ENCODE data around the gene WNT3.

Gene WNT3

DNA sequence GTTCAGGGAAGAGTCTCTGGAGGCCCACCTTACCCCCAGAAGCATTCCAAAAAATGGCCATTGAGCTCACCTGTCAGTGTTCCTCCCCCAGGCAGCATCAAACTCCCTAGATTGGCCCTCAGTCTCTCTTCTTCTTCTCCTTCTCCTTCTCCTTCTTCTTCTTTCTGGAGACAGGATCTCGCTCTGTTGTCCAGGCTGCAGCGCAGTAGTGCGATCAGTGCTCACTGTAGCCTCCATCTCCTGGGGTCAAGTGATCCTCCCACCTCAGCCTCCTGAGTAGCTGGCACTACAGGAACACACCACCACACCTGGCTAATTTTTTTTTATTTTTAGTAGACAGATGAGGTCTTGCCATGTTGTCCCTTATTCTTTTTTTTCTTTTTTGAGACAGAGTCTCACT, 16.4 kb upstream of the WNT3 start:
- DNase-seq = no peak

DNA sequence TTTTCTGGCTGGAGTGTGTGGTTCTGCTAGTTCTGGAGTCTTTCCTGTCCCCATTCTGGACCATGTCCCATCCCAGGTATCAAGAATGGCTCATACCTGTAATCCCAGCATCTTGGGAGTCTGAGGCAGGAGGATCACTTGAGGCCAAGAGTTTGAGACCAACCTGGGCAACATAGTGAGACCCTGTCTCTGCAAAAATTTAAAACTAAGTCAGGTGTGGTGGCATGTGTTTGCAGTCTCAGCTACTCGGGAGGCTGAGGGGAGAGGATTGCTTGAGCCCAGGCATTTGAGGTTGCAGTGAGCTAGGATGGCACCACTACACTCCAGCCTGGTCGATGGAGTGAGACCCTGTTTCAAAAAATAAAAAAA, 15.3 kb upstream of the WNT3 start:
- no peak for DNase-seq

DNA sequence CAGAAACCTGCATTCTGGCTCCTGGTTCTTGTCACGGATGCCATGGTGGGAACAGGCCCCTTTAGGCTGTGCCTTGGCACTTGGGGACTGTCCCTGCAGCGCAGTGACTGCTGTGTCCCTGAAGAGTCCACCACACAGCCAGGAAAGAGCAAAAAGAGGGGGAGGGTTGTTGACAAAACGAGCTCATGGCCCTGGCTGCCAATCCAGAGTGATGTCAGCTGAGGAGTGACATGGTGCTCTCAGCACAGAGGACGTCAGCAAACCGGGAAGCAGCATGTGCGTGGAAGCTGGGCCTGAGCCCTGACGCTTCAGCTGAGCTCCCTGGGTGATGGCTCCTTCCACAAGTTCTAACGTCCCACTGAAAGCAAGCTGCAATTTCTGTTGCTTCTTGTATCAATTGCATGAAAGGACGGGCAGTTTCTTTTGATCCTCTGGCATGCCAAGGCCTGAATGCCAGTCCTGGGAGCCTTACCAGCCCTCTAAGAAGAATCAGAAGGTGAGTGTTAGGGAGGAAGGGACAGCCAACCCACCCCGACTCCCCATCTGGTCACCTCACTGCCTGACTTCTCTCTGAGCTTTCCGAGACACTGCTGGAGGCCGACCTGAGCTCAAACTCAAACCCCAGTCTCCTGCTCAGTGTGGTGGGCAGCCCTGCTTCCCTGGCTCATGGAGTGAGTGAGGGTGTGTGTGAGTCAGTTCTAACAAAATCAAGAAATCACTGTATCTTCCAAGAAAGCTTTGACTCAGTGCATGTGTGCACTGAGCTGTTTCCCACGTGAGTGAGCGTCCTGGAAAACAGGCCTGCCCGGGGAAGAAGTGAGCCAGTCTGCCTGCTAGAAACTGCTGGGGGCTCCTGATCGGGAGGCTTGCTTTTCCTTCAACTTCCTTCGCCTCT, 14.7 kb upstream of the WNT3 start:
- no peak for DNase-seq

DNA sequence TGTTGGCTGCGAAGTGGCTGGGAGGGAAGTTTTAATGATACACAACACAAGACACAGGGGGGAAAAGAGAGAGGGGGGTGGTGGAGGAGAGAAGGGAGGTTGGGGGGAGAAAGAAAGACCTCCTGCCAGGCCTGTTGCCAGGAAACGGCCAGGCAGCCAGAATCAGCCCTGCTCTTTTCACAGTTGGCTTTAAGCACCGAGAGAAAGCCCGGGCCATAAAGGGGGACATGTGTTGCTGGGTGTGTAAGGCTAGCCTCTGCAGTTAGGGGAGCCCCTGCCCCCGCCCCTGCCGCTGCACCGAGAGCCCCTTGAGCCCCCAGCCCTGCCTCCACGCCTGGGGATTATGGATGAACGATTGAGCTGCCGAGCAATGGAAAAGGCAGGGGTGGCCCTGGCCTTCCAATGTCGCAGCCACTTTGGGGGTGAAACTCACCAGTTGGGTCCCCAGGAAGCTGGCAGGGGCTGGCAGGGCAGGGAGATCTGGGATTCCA, 13.9 kb upstream of the WNT3 start:
- no peak for DNase-seq

DNA sequence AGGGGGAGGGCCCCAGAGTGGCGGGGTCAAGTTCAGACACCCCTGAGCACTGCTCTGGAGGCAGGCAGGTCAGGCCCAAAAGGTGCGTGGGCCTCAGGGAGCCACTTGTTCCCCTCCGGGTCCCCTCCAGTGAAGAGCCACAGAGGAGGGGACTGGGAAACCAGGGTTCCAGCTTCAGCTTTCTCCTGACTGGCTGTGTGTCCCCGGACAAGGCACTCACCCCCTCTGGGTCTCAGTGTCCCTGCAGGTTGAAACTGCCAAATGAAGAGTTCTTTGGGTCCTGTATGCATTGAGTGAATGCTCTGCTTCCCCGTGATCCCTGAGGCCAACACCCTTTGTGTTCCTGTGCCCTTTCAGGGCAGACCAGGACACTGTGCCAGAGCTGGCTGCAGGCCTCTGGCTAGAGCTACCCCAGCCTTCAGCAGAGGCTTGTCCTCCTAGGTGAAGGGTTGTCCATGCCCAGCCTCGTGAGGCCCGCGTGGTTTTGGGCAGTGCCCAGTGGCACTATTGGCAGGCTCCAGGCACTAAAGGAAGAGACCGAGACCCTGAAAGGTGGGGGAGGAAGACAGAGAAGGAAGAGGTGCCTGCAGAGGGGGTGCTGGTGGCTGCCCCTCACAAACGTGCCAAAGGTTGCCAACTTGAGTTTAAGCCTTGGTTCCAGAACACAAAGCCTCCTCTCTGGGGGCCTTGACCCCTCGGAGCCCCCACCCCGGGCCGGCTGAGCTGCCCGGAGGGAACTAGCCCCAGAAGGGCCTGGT, 13.3 kb upstream of the WNT3 start:
- no peak for DNase-seq

DNA sequence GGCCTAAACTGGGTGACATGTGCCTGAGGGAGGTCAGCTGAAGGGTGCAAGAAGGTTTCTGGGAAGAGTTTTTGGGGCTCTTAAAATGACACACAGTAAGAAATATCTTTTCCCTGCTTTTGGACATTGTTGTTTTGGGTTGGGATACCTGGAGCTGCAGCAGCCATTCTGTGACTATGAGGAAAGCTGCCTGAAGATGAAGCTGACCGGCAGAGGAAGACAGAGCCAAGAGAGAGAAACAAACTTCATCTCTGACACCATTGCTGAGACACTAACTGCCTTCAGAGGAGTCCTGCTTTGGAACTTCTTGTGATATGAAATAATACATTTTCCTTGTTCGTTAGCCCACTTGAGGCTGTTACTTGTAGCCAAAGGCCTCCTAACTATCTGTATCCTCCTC, 8.8 kb upstream of the WNT3 start:
- DNase-seq = no peak

DNA sequence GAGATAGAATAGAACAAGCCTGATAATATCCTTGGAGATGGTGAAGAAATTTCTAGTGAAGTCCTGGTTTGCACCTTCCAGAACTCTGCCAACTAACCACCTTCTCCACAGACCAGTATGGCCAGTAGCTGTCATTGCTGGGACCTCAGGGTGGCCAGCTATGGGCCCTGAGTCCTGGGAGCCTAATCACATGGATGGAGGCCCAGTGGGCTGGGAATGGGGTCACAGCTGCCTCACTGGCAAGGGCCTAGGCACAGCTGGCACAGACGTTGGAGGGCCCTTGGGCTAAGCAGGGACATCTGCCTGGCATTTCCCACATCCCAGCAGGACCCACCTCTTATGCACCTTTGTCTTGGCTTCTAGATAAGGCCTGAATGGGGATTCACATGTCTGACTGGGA, 7.6 kb upstream of the WNT3 start:
- DNase-seq = no peak

DNA sequence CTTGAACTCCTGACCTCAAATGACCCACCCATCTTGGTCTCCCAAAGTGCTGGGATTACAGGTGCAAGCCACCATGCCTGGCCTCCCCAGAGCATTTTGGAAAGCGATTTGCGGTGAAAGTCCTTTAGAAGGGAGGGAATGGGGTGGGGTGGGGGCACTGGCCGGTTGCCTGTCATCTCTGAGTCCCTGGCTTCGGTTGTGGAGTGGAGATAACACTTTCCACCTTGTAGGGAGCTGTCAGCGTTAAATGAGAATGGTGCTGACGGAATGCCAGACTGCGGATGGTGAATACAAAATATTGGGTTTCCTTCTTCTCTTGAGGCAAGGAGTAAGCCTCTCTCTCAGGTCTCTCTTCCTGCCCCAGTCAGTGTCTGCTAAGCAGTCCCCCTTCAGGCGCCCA, 5.2 kb upstream of the WNT3 start:
- DNase-seq = no peak

DNA sequence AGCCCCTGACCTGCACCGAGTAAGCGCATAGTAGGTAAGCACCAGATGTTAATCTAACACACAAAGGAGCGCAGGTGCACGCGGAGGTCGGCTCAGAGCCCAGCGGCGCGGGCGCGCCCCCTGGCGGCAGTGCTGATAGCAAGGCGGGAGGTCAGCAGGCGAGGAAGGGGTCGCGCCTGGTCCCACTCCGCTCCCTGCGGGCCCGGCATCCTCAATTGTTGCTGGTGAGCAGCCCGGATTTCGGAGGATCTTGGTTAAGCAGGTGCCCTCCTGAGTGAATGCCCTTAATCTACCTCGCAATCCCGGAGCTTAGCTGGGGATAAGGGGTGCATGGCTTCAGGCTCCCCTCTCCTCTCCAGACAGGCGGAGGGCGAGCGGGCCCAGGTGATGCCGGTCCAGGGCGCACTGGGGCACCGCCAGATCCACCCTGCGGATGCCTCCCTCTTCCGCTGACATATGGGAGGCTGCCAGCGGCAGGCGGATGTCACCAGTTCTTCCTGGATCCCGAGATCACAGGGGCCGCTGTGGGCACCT, 4.0 kb upstream of the WNT3 start:
- peak; percentile 51 for DNase-seq

DNA sequence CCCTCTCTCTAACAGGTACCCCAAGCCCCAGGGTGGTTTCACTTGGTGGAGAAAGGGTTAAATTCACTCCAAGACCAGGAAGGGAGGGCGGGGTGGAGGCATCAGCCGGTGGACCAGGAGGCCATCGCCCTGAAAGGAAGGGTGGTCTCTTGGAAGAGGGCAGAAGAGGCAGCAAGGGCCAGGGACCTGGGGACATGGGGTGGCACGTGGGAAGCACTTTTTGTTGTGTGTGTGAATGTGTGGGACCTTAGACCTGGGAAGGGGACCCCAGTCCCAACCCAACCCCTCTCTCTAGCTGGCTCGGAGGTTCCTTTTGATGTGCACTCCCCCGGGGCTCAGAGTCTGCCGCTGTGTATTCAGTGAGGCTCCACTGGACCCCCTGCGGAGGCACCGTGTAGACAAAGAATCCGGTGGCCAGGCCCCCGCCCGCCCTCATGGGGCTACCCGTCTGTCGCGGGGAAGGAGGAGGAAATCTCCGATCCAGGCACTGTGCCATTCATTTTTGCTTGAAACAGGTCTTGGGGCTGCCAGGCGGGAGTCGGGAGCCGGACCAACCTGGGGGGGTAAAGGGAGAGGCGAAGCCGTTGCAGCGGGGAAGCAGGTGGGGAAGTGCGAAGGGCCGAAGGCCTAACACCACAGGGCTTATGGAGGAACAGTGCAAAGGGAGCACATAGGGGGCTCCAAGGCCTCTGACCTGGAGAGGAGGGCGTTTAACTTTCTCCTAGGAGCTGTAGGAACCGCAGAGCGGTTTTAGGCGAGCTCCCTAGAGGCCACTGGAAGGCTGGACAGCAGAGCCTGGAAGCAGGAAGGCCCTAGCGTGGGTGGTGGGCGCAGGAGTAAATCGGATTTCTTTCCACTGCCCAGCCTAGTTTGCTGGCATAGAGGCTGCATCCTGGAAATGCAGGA, 3.2 kb upstream of the WNT3 start:
- DNase-seq = no peak

DNA sequence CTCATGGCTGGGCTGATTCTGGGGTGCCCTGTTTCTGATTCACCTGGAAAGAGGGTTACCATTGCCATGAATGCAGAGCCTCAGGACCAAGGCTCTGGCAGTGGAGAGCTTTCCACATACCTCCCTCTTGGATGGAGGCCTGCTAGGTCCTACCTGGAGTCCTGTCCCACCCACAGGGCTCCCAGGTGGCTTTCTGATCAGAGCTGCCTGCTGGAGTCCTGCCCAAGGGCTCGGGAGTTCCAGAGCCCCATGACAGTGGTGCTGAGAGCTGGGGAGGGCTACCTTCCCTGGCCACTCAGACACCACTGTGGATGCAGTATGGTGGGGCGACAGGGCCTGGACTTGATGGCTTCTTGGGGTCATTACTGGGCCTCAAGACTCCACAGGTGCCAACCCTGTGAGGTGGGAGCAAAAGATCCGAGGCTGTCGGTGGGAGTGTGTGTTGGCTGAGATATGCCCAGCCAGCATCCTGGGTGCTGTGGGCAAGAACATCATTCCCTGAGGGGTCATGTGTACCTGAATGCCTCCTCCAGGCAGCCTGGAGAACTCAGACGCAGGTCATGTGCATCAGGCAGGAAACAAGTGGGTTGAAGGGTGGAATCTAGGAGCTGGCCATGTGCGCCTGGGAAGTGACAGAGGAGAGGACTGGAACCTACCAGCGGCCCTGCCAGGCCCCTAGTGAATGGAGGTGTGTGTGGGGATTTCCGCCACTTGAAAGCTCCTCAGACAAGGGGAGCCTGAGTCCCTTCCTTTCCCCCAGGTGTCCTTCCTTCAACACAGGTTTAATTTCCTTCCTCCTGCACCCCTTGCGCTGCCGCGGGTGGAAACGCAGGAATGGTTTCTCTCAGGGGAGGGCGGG, 2.3 kb upstream of the WNT3 start:
- DNase-seq = no peak

DNA sequence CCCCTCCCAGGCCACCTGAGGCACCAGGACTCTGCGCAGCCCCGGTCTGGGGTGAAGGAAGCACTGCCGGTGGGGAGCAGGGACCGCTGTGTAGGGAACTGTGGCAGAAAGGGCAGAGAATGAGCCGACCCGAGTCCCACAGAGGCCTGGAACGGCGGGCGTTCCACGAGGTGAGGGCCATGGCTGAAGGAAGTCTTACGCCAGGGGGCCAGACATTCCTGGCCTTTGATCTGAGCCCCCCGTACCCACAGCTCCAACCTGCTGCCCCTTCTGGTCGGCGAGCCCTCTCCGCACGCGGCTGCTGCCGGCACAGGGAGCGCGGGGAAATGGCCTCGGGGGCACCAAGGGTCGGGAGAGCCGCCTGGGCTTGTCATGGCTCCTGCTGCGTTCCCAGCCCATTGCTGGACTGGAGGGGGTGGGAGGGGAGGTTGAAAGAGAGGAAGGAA, 1.4 kb upstream of the WNT3 start:
- DNase-seq = no peak

DNA sequence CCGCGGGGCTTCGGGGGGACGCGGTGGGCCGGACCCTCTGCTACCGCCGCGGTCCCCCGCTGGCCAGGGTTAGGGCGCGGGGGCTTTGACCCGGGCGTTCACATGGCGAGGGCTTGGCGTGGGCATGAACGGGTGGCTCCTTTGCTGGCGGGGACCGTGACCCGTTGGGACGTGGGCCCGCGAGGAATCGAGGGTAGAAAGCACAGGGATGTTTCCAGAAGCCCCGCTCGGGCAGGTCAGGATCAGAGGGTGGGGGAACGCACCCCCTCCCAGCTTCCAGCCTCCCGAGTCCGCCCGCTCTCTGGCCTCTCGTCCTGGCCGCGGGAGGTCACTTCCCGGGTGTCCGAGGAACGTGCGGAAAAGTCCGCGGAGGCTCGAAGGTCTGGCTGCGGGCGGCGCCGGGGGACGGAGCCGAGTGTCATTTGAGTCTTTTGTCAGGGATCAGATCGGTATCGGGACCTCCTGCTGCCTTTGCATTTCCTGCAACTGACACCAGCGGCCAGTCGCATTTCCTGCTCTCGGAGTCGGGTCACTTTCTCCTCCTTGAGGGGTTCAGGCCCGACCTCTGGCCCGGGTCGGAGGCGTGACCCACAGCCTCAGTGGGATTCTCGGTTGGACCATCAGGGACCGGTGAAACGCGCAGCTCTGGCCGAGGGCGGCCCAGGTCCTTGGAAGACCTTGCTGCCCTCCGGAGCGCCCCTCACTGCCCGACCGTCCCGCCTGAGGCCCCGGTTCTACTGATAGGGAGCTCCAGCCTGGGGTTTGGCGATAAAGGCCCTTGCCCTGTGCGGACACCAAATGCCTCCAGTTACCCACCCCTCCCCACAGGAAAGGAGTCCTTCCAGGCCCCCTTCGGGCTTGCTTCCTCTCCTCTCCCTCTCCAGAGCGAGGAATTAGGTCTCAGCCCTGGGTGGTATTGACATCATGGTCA, 702 bp upstream of the WNT3 start:
- no peak for DNase-seq

DNA sequence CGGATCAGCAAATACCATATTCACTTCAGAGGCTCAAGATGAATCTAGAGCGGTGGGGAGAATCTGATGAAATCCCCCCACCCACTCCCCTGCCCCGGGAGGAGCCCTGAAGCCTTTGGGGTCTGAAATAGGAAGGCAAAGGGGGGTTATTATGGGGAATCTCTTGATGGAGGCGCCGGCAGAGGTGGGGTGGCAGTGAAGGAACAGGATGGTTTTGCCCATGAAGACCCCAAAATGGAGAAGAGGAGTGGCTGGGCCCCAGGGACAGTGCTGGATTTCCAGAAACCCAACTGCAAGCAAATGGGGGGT, 637 bp downstream of the WNT3 start:
- no peak for DNase-seq

DNA sequence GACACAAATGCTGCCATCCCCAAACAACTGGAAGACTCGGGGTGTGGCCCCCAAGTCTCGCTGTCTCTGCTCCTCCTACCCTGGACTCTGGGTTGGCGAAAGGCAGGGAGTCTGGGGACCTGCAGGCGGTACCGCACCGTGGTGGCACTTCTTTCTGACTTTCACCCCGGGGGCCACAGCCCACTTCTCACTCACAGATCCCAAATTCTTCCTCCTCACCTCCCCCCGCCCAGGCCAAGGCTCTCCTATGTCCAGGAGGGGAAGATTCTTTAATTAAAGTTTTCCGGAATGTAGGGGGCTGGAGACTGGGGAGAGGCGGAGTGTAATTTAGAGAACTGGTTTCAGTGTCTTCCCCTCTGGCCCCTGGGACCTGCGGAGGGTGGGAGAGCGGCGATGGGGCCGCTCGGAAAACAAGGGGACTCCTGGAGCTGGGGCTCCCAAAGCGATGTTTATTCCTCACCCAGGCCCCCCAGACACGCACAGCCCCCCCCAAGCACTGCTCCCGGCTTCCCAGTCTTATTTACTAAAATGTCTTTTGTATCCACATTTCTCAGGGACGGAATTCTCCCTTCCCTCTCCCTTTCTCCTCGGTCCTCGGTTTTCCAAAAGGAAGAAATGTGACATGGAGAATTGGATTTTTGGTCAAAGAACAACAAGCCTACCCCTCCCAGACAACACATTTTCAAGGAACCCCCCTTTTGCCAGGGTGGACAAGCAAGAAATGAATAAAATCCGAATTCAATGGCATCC, 1.2 kb downstream of the WNT3 start:
- DNase-seq = no peak

DNA sequence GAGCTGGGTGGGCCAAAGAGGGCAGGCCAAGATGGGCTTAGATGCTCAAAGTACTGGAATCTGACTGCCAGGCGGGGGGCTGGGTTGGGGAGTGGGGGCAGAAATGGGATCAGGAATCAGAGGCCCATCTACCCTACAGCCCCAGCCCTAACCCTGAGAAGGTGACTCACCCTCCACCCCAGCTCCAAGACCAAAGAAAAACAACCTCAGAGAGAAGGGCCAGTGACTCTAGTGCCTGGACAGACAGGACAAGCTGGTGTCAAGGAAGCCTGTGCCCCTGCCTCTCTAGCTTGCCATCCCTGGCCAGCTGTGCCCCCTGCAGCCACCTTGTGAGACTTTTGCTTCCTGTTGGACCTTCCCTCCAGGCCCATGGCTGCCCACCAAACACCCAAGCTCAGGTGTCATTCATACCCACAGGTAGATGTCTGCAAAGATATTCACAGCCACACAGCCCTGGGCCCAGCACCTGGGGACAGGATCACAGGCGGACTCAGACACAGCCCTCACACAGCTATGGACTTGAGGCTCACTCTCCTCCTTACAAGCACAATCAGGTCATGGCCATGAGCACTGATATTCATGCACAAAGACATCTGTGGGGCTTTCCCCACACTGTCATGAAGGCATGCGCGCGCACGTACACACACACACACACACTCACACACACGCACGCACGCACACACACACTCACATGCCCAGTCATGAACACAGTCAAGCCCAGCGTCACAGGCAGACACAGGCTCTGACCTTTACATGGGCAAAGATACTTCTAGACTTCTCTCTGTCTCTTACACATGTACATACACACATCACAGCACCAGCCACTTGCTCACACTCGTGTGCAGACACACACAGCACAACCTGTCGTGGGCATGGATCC, 2.8 kb downstream of the WNT3 start:
- DNase-seq = no peak

DNA sequence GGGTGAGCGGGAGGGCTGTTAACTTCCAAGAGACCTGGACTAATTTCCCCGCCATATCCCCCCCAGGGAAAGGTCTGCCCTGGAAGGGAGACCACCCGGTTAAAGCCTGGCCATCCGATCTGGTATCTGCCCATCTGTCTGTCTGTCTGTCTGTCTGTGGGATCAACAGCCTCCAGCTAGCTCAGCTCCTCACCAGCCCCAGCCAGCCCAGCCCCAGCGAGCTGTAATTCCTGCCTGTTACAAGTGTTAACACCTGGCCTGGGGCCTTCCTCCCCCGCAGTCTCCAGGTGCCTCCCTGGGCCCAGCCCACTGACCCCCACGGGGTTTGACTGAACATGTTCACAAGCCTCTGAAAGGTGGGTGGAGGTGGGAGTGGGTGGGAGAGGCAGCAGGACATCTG, 4.0 kb downstream of the WNT3 start:
- no peak for DNase-seq

DNA sequence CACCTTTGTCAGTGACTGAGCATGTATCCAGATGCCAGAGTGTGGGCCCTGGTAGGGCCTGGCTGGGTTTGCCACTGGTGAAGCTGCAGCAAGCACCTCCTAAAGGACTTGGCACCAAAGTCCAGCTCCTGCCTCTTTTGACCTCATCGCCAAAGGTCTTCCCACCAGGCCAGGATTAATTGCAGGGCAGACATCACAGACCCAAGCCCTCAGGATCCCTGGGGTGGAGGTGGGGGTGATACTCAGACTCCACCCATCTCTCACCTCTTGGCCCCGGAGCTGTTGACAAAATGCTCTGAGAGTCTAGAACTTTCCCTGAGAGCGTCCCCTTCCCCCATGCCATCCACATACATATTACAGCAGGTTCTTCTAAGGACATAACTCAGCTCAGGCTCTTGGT, 4.6 kb downstream of the WNT3 start:
- DNase-seq = no peak
